HG02798 (cell line): ENCODE data around the gene PRICKLE1.
"Not testable (repeated sequence)": the region's sequence is repeated elsewhere in the genome, so short reads cannot be mapped to it uniquely, and the experiment has no call there.

Experiments
- ATAC-seq: cut with Tn5 transposase; IDR thresholded peaks from one replicate; pipeline ENCODE4 v1.9.1; 2021; ENCODE audit warnings: mild to moderate bottlenecking; ENCODE audit not compliant: unreplicated experiment, poor library complexity

Gene PRICKLE1

GRCh38 chr12:42560977-42561376 is 28.6 kb downstream of the PRICKLE1 start:
- ATAC-seq = no peak

DNA sequence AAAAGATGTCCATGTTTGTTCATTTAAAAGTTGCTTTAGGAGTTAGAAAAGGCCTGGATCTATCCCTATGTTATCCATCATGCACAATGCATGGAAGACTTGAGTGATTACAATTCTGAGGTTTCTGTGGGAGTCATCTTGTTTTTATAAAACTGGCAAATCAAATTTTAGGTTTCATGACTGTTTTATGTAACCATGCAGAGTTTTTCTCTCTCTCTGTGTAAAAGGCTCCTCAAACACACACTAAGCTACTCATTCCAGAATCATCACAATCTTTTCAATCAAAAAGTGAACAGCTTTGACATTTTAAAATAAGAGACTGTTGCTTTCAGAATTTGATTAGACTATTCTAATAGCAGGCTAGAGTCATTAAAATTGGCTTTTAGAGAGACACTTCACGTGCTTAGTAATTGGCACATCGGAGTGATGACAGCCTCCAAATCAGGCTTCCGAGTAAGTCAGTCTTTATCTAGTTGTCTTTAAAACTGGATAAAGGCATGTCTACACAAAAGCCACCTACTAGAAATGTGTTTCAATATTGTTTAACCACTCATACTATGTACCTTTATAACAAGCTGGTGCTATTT is 31.9 kb downstream of the PRICKLE1 start:
- no peak for ATAC-seq

GRCh38 chr12:42556917-42557316 is 32.6 kb downstream of the PRICKLE1 start:
- no peak for ATAC-seq

DNA sequence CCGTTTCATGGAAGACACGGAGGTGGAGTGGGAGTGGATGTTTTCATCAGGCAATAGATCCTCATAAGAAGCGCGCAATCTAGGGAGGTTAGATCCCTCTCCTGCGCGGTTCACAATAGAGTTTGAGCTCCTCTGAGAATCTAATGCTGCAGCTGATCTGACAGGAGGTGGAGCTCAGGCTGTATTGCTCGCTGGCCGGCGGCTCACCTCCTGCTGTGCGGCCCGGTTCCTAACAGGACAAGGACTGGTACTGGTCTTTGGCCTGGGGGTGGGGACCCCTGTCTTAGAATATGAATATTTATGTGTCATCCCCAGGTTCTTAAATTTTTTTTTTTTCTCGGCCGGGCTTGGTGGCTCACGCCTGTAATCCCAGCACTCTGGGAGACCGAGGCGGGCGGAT is 36.7 kb downstream of the PRICKLE1 start:
- no peak for ATAC-seq

GRCh38 chr12:42550800-42551199 is 38.7 kb downstream of the PRICKLE1 start:
- ATAC-seq = no peak

GRCh38 chr12:42546709-42547108 is 42.8 kb downstream of the PRICKLE1 start:
- no peak for ATAC-seq

GRCh38 chr12:42541965-42542364 is 47.6 kb downstream of the PRICKLE1 start:
- no peak for ATAC-seq

GRCh38 chr12:42541308-42541707 is 48.2 kb downstream of the PRICKLE1 start:
- ATAC-seq = not testable (repeated sequence)

DNA sequence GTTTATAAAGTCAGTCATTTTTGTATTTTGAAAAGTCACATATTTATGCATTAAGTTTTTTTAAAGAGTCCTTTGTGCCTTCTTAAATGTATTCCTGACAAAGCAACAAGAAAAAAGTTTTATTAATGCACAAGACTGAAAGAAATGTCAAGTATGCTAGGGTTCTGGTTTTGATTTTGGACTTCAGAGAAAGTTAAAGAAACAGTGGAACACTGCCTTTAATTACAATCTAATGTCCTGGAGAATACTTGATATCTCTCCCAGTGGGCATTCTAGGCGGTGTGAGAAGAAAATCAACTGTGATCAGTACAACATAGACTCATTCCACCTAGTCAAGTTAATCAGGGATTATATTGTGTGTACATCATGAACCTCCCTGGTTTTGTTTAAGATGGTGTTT is 49.9 kb downstream of the PRICKLE1 start:
- no peak for ATAC-seq

- ATAC-seq = no peak
Observed at GRCh38 chr12:42538203-42538602, 51.3 kb downstream of the PRICKLE1 start.

GRCh38 chr12:42534184-42534838 is 55.2 kb downstream of the PRICKLE1 start:
- ATAC-seq = no peak

- ATAC-seq = no peak
Observed at GRCh38 chr12:42530284-42530683, 59.3 kb downstream of the PRICKLE1 start.

GRCh38 chr12:42525444-42525843 is 64.1 kb downstream of the PRICKLE1 start:
- ATAC-seq = no peak

DNA sequence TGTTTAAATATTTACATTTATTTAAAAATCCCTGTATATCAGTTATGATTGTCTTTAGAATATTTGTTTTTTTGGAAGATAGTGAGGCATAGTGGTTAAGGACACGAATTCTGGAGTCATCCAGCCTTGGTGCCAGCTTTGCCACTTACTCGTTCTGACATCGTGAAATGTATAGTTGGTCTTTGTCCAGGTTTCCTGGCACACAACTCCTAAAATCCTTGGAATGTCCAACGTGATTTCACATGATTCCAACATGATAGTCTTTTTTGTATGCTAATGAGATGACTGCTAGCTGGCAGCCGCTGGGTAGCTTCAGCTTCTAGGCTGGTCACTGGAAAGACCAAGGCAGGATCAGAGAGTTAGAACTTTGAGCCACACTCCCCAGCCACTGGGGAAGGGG is 64.8 kb downstream of the PRICKLE1 start:
- ATAC-seq = no peak

GRCh38 chr12:42516573-42516972 is 73.0 kb downstream of the PRICKLE1 start:
- ATAC-seq = no peak

GRCh38 chr12:42511656-42512055 is 77.9 kb downstream of the PRICKLE1 start:
- ATAC-seq = no peak

DNA sequence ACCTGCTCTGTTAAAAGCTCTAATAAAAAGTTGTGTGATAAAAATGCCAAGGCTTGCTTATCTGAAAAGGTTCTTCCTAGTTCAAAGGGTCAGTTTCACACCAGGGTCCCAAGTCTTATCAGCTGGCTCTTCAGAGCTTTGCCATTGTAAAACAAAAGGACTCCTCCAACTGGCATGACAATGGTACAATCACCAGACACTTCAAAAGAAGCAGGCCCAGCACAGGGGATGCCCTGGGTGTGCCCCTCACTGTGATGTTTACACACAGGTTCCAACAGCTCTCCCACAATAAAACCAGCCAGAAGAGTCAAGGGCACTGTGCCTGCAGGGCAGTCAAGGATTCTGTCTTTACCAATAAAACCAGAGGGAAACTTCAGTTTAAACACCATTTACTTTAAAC is 78.7 kb downstream of the PRICKLE1 start:
- no peak for ATAC-seq

- no peak for ATAC-seq
Observed at GRCh38 chr12:42508913-42509460, 80.6 kb downstream of the PRICKLE1 start.

DNA sequence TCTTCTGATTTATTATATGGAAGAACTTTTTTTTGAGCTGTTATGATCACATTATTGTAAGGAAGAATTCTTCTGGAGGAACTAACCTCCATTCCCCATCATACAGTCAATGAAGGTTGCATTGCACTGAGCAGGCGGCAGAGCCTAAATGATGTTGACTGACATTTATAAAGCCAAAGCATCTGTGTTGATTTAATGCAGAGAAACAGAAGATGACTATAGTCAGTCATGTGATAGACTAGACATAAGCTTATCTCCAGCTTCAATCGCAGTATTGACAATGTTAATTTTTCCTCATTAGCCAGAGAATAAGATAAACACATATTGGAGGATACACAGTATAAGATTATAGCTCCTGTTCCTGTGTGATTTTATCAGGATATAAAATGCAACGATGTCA is 82.0 kb downstream of the PRICKLE1 start:
- no peak for ATAC-seq

- no peak for ATAC-seq
Observed at GRCh38 chr12:42507081-42507480, 82.5 kb downstream of the PRICKLE1 start.

DNA sequence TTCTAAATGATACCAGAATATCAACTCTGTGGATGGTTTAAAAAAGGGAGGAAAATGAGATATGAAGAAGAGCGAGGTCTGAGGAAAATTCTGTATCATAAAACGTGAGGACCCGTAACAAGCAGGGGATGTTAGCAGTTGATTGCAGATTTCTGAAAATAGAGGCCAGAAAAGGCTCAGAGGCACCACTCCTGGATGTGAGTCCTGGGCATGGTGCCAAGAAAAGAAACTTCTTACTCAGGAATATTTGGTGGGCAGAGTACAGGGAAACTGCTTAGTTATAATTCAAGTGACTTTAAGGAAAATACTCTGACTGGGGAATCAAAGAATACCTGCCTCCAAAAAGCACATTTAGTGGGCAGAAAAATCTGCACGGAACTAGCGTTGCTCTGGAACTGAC is 85.5 kb downstream of the PRICKLE1 start:
- no peak for ATAC-seq

- no peak for ATAC-seq
Observed at GRCh38 chr12:42502682-42503081, 86.9 kb downstream of the PRICKLE1 start.
